H1 (cell line): ENCODE measurements around the gene CAMSAP1. TPM values are rescaled to one million over a fixed set of nuclear protein-coding genes. Genes with fewer than 3 reads are reported as not detected.

ENCODE experiments used
- CTCF ChIA-PET: fragments of 300-600 bp; sonication (Branson Sonifier 250); formaldehyde crosslinking; loops from one replicate; lab custom pipeline; 2021; ENCODE audit not compliant: partially characterized antibody; lab: Charles Lee
- POLR2A ChIA-PET: fragments of 300-600 bp; sonication (Branson Sonifier 250); formaldehyde crosslinking; loops from one replicate; lab custom pipeline; 2021; ENCODE audit warnings: inconsistent platforms; ENCODE audit not compliant: partially characterized antibody; lab: Charles Lee
- DNase-seq, 2 experiments: peaks; one replicate each; pipeline versions ENCODE4 v3.0.0 to v3.0.0-alpha.2; 2010 to 2022; ENCODE audit warnings: low spot score in 2 of 2, low read depth in 1 of 2, mixed read lengths in 1 of 2
- FAIRE-seq: peaks from 2 replicates; lab custom pipeline; 2011; peaks lifted over from hg19 to GRCh38; lab: Jason Lieb, UNC
- H2AFZ ChIP-seq: 2 replicates; pipeline ENCODE4 v1.8.1; 2012; ENCODE audit warnings: low read length, inconsistent platforms
- H2AK5ac ChIP-seq: 2 replicates; pipeline ENCODE4 v1.6.1; 2013; ENCODE audit warnings: low read depth, low read length
- H2BK120ac ChIP-seq: replicated peaks from 2 replicates; pipeline ENCODE3; 2013; ENCODE audit warnings: low read depth, low read length, inconsistent platforms
- H2BK12ac ChIP-seq: 2 replicates; pipeline ENCODE4 v1.6.1; 2013; ENCODE audit warnings: low read depth, low read length
- H2BK15ac ChIP-seq: 2 replicates; pipeline ENCODE4 v1.6.1; 2013; ENCODE audit warnings: low read length
- H2BK20ac ChIP-seq: 2 replicates; pipeline ENCODE4 v1.6.1; 2013; ENCODE audit warnings: low read length
- H2BK5ac ChIP-seq: 2 replicates; pipeline ENCODE4 v1.6.1; 2013; ENCODE audit warnings: low read depth, low read length
- H3K14ac ChIP-seq: 2 replicates; pipeline ENCODE4 v1.6.1; 2013; ENCODE audit warnings: inconsistent platforms; ENCODE audit not compliant: insufficient read length
- H3K18ac ChIP-seq: 2 replicates; pipeline ENCODE4 v1.6.1; 2013; ENCODE audit warnings: low read length; ENCODE audit errors: extremely low read depth
- H3K23ac ChIP-seq: 2 replicates; pipeline ENCODE4 v1.6.1; 2013; ENCODE audit warnings: inconsistent platforms; ENCODE audit not compliant: insufficient read length
- H3K23me2 ChIP-seq: 2 replicates; pipeline ENCODE4 v1.6.1; 2013; ENCODE audit warnings: low read depth, low read length
- H3K27ac ChIP-seq: 2 replicates; pipeline ENCODE4 v1.6.1; 2011; ENCODE audit warnings: low read depth, low read length, inconsistent platforms
- H3K27me3 ChIP-seq, 4 experiments: replicated peaks in 1 of 4; 1 replicate in 1 of 4; 2 replicates in 3 of 4; pipeline versions ENCODE4 v1.6.1 to v1.8.1; 2011 to 2013; ENCODE audit warnings: low read length in 3 of 4, mild to moderate bottlenecking in 3 of 4, inconsistent platforms in 2 of 4, mixed read lengths in 2 of 4, moderate library complexity in 1 of 4; ENCODE audit not compliant: control insufficient read depth in 3 of 4, insufficient read depth in 3 of 4; ENCODE audit errors: extremely low read depth in 1 of 4
- H3K36me3 ChIP-seq, 4 experiments: 2 replicates each; pipeline versions ENCODE4 v1.6.1 to v1.8.1; 2011 to 2013; ENCODE audit warnings: mild to moderate bottlenecking in 4 of 4, low read length in 3 of 4, moderate library complexity in 2 of 4, control low read depth in 1 of 4, inconsistent platforms in 1 of 4; ENCODE audit not compliant: insufficient read depth in 4 of 4, control insufficient read depth in 2 of 4
- H3K4ac ChIP-seq: replicated peaks from 2 replicates; pipeline ENCODE3; 2013; ENCODE audit warnings: low read length, low read depth, mixed read lengths, inconsistent platforms; ENCODE audit not compliant: insufficient read length
- H3K4me1 ChIP-seq, 4 experiments: replicated peaks in 1 of 4; 1 replicate in 1 of 4; 2 replicates in 3 of 4; pipeline versions ENCODE4 v1.6.1 to v1.8.1; 2011 to 2013; ENCODE audit warnings: low read length in 3 of 4, inconsistent platforms in 2 of 4, mixed read lengths in 1 of 4; ENCODE audit not compliant: insufficient read depth in 4 of 4, control insufficient read depth in 3 of 4
- H3K4me2 ChIP-seq, 2 experiments: 2 replicates each; pipeline versions ENCODE4 v1.6.1 to v1.8.1; 2011 to 2013; ENCODE audit warnings: low read depth in 2 of 2, low read length in 2 of 2, control low read depth in 1 of 2, inconsistent platforms in 1 of 2, mild to moderate bottlenecking in 1 of 2; ENCODE audit not compliant: insufficient read depth in 1 of 2
- H3K4me3 ChIP-seq, 4 experiments: fragments of 200-600, 300-600 bp in 1 of 4; sonication (generic), shearing (Covaris generic), sonication (Bioruptor Twin) in 1 of 4; 2 replicates each; pipeline versions ENCODE4 v1.5.1 to v1.8.1; 2011 to 2016; ENCODE audit warnings: low read length in 4 of 4, low read depth in 3 of 4, control low read depth in 2 of 4, inconsistent platforms in 2 of 4, mild to moderate bottlenecking in 2 of 4, mixed read lengths in 1 of 4, moderate library complexity in 1 of 4; ENCODE audit not compliant: insufficient read depth in 2 of 4; ENCODE audit errors: extremely low read depth in 1 of 4
- H3K56ac ChIP-seq: replicated peaks from 2 replicates; pipeline ENCODE3; 2013; ENCODE audit warnings: low read depth, mild to moderate bottlenecking, mixed read lengths, low read length, inconsistent platforms; ENCODE audit not compliant: insufficient read length
- H3K79me1 ChIP-seq: 2 replicates; pipeline ENCODE4 v1.6.1; 2013; ENCODE audit warnings: low read depth, low read length, control low read depth
- H3K79me2 ChIP-seq, 2 experiments: 2 replicates each; pipeline versions ENCODE4 v1.6.1 to v1.8.1; 2012 to 2013; ENCODE audit warnings: low read length in 2 of 2, mild to moderate bottlenecking in 2 of 2, inconsistent platforms in 1 of 2; ENCODE audit not compliant: insufficient read depth in 2 of 2, control insufficient read depth in 1 of 2
- H3K9ac ChIP-seq, 4 experiments: replicated peaks in 1 of 4; 1 replicate in 1 of 4; 2 replicates in 3 of 4; pipeline versions ENCODE4 v1.6.1 to v1.8.1; 2011 to 2013; ENCODE audit warnings: low read depth in 3 of 4, low read length in 3 of 4, control low read depth in 2 of 4, mild to moderate bottlenecking in 2 of 4, moderate library complexity in 2 of 4, inconsistent platforms in 1 of 4; ENCODE audit errors: extremely low read depth in 1 of 4
- H3K9me3 ChIP-seq, 2 experiments: 2 replicates each; pipeline versions ENCODE4 v1.6.1 to v1.8.1; 2012 to 2013; ENCODE audit warnings: mild to moderate bottlenecking in 2 of 2, moderate library complexity in 2 of 2, control low read depth in 1 of 2, inconsistent platforms in 1 of 2, low read depth in 1 of 2, low read length in 1 of 2, mixed read lengths in 1 of 2; ENCODE audit not compliant: insufficient read depth in 2 of 2
- H4K20me1 ChIP-seq, 2 experiments: replicated peaks in 1 of 2; 2 replicates each; pipeline versions ENCODE3 to v1.8.1; 2011 to 2013; ENCODE audit warnings: inconsistent platforms in 2 of 2, low read length in 2 of 2, mild to moderate bottlenecking in 1 of 2; ENCODE audit not compliant: insufficient read depth in 2 of 2, control insufficient read depth in 1 of 2
- H4K5ac ChIP-seq: 2 replicates; pipeline ENCODE4 v1.6.1; 2013; ENCODE audit warnings: low read length, low read depth, mixed read lengths, inconsistent platforms; ENCODE audit not compliant: insufficient read length
- H4K8ac ChIP-seq: 2 replicates; pipeline ENCODE4 v1.8.0; 2013; ENCODE audit warnings: mild to moderate bottlenecking, moderate library complexity, low read length, inconsistent platforms; ENCODE audit not compliant: insufficient read depth; ENCODE audit errors: extremely low read depth
- H4K91ac ChIP-seq: replicated peaks from 2 replicates; pipeline ENCODE3; 2013; ENCODE audit warnings: low read length, mixed read lengths, inconsistent platforms; ENCODE audit not compliant: insufficient read length
- CHD1 ChIP-seq: IDR thresholded peaks from 2 replicates; pipeline ENCODE4 v1.6.1; 2012; ENCODE audit warnings: low read depth, low read length, improper control_type of control experiment
- FOSL1 ChIP-seq: IDR thresholded peaks from 2 replicates; pipeline ENCODE4 v1.6.1; 2011; ENCODE audit warnings: mild to moderate bottlenecking, low read depth, low read length, moderate library complexity; ENCODE audit not compliant: insufficient read depth
- HDAC2 ChIP-seq, 2 experiments: fragments of 300-600 bp in 1 of 2; sonication (generic) in 1 of 2; IDR thresholded peaks; 2 replicates each; pipeline ENCODE4 v1.6.1; 2011 to 2012; ENCODE audit warnings: low read depth in 2 of 2, low read length in 2 of 2, mild to moderate bottlenecking in 2 of 2, moderate library complexity in 2 of 2, borderline replicate concordance in 1 of 2, inconsistent platforms in 1 of 2
- HDAC6 ChIP-seq: IDR thresholded peaks from one replicate; pipeline ENCODE4 v1.7.1; 2012; ENCODE audit warnings: low read depth, mild to moderate bottlenecking, inconsistent platforms, low read length, moderate library complexity
- PHF8 ChIP-seq: fragments of 200-600 bp; sonication (generic); conservative IDR thresholded peaks from 2 replicates; pipeline ENCODE4 v1.7.1; 2012; ENCODE audit warnings: low read depth, mild to moderate bottlenecking, inconsistent platforms, low read length, moderate library complexity
- POLR2A ChIP-seq, 2 experiments: IDR thresholded peaks; 1 replicate in 1 of 2; 2 replicates in 1 of 2; pipeline ENCODE4 v1.6.1; 2011; ENCODE audit warnings: low read depth in 2 of 2, low read length in 2 of 2, mild to moderate bottlenecking in 2 of 2; ENCODE audit errors: control extremely low read depth in 1 of 2
- SIRT6 ChIP-seq: IDR thresholded peaks from one replicate; pipeline ENCODE4 v1.7.1; 2012; ENCODE audit warnings: low read length, inconsistent platforms
- USF2 ChIP-seq: IDR thresholded peaks from 2 replicates; pipeline ENCODE4 v1.6.1; 2011; ENCODE audit warnings: low read length, improper control_type of control experiment
- YY1 ChIP-seq: IDR thresholded peaks from 2 replicates; pipeline ENCODE4 v1.6.1; 2011; ENCODE audit warnings: low read depth, mild to moderate bottlenecking, low read length
- WGBS, 2 experiments: shearing (Covaris generic) in 1 of 2; methylation state at CpG; one replicate each; pipeline versions ENCODE4 v1.1.6 to v1.1.7; 2013 to 2015; ENCODE audit warnings: low lambda C conversion rate in 2 of 2, mixed read lengths in 2 of 2, inconsistent platforms in 1 of 2, low coverage in 1 of 2, missing lambda C conversion rate in 1 of 2; ENCODE audit not compliant: insufficient replicate concordance in 2 of 2, insufficient coverage in 1 of 2, insufficient read length in 1 of 2; ENCODE audit errors: extremely low coverage in 1 of 2, missing lambda C conversion rate in 1 of 2; 5-methylcytosine and 5-hydroxymethylcytosine counted together
- polyA plus RNA-seq, 7 experiments: library from polyadenylated mRNA; depleted of rRNA in 3 of 7; stranded (reverse) in 5 of 7; unstranded in 2 of 7; fragments of >200 nt in 5 of 7; fragments of 200-250 nt in 2 of 7; gene quantifications; 1 replicate in 5 of 7; 2 replicates in 1 of 7; 4 replicates in 1 of 7; pipeline versions ENCODE4 v1.2.1 to v1.2.3, GENCODE V29; 2011 to 2013; ENCODE audit warnings: missing spikeins in 2 of 7, mixed read lengths in 2 of 7
- total RNA-seq: library from RNA; stranded (reverse); fragmentation: NEBNext Ultra II Directional; extraction: Animal tissue kit (Norgen Biotek cat#: 25700); gene quantifications from 2 replicates; pipeline ENCODE4 v1.2.1, GENCODE V29; 2021

The CAMSAP1 gene
- total and polyA plus RNA-seq, 2 of the 8 experiments (the other 6 are each of a cell fraction or from before 2014, with no cell fraction given): 13.4 to 44.0 TPM

DNA sequence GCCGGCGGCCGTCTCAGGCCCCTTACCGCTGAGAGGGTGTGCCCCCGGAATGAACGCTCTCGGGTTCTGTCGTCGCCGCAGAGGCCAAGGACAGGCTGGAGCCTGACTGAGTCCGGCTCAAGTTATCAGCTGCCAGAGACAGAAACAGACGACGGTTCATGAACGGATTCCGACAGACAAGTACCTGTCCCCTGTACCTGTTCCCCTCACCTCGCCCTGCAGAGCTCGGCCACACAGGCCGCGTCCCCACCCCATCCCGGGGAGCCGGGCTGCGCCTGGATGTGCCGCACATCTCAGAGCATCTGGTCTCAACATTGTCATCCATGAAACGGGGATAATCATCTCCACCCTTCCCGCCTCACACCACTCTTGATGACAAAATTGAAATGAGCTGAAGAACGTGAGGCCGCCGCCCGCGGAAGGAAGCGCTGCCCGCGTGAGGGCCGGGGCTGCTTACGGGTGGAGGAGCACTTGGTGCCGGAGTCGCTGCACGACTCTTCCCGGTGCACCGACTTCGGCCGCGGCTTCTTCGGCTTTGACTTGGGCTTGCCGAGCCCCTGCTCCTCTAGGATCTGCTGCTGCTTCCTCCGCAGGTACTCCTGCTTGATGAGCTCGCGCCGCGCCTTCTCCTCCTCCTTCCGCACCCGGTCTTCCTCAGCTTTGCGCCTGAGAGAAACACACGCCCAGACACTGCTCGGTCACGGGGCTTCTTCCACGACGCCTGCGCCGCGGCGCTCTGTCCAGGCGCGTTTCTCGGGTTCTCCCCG is 89.2 kb downstream of the CAMSAP1 start:
- H4K91ac ChIP-seq: no peak overlapping the region
- H4K8ac ChIP-seq: no peak overlapping the region; the same call in 1 of the 2 replicates
- peaks cover 33 to 76% (median 65%) of the 10 kb centered on the region in 4 experiments for H3K36me3 ChIP-seq
- CTCF ChIA-PET: interaction anchor here (0.6 to 1.3 kb wide), 3 partner anchors 23 to 80 kb away, joined by 3 to 4 read pairs (median 3); no protein-coding TSS in a partner anchor
- H3K4me3 ChIP-seq: no peak overlapping the region
- no peak overlapping the region for H2BK120ac ChIP-seq
- H2BK20ac ChIP-seq: no peak overlapping the region
- H2BK12ac ChIP-seq: no peak overlapping the region
- no peak overlapping the region for H3K9ac ChIP-seq
- no peak overlapping the region for H4K5ac ChIP-seq
- no peaks in the 10 kb centered on the region for H3K27me3 ChIP-seq
- H3K27ac ChIP-seq: no peak overlapping the region
- H3K79me2 ChIP-seq: no peaks in the 10 kb centered on the region
- H2AK5ac ChIP-seq: no peak overlapping the region
- H3K4me1 ChIP-seq: no peaks in the 10 kb centered on the region; a peak in 1 of 7 replicates
- no peak overlapping the region for H2BK5ac ChIP-seq
- H3K23me2 ChIP-seq: no peaks in the 10 kb centered on the region
- H3K4ac ChIP-seq: no peak overlapping the region
- no peak overlapping the region for H3K14ac ChIP-seq
- H3K23ac ChIP-seq: no peak overlapping the region
- H3K56ac ChIP-seq: no peak overlapping the region
- FAIRE-seq (no peak), DNase-seq (no peak)
- no peak overlapping the region for H2BK15ac ChIP-seq
- no peak overlapping the region for H3K18ac ChIP-seq
- H4K20me1 ChIP-seq: peaks cover 7 to 11% of the 10 kb centered on the region in 2 experiments
- H3K4me2 ChIP-seq: no peak overlapping the region
- no peaks in the 10 kb centered on the region for H3K9me3 ChIP-seq
- H2AFZ ChIP-seq: no peak overlapping the region
- WGBS, 2 experiments: 98% methylated on average over 65 of the region's 66 CpGs; no CpG with 5 or more reads in 1 of the 2 experiments
- POLR2A ChIA-PET: no interaction called here
- TF ChIP-seq YY1 (no peak), SIRT6 (no peak), HDAC2 (IDR thresholded peaks at IDR 0.05; ENCODE audit: borderline replicate concordance in 1 of 2, low read depth in 2 of 2, low read length in 2 of 2) (no peak), PHF8 (no peak), FOSL1 (no peak), POLR2A (IDR thresholded peaks at IDR 0.05; ENCODE audit: control extremely low read depth in 1 of 2, low read depth in 2 of 2, low read length in 2 of 2) (no peak), USF2 (no peak), CHD1 (no peak), HDAC6 (no peak)
- H3K79me1 ChIP-seq: no peaks in the 10 kb centered on the region
